Measurements from ENCODE around the gene CCDC3. TPM values are rescaled to one million over a fixed set of nuclear protein-coding genes. Genes with fewer than 3 reads are reported as not detected.

Gene CCDC3
- total RNA-seq, 1 experiment from 2014 or later: not detected

- ChIA-PET CTCF (interaction anchor here (0.6 kb wide), 1 partner anchor 26 kb away, joined by 3 read pairs; no protein-coding TSS in a partner anchor), POLR2A (interaction anchor here (0.7 kb wide), 1 partner anchor 13 kb away, joined by 3 read pairs; no protein-coding TSS in a partner anchor)
- no peaks in the 10 kb centered on the region for H3K36me3 Mint-ChIP-seq (ENCODE audit: insufficient read depth, unreplicated experiment)
- DNase-seq (ENCODE audit: unreplicated experiment): no peak
- H3K27ac Mint-ChIP-seq (ENCODE audit: low read depth, unreplicated experiment): no peak overlapping the region
- H3K9me3 Mint-ChIP-seq (ENCODE audit: unreplicated experiment): no peaks in the 10 kb centered on the region
- H3K4me3 Mint-ChIP-seq (ENCODE audit: unreplicated experiment): no peak overlapping the region
- no peaks in the 10 kb centered on the region for H3K27me3 Mint-ChIP-seq (ENCODE audit: insufficient read depth, unreplicated experiment)
- TF ChIP-seq CTCF (IDR thresholded peaks at IDR 0.05; ENCODE audit: unreplicated experiment): no peak
- no peaks in the 10 kb centered on the region for H3K4me1 Mint-ChIP-seq (ENCODE audit: insufficient read depth, unreplicated experiment)
- intact Hi-C loops (cut with micrococcal nuclease): no loop called here
- no TSS peak for BruUV-seq (replicated peaks)
Observed at GRCh38 chr10:12946372-12946771, 55.1 kb downstream of the CCDC3 start.

GRCh38 chr10:12945690-12946359 is 55.7 kb downstream of the CCDC3 start:
- Mint-ChIP-seq H3K4me3 (ENCODE audit: unreplicated experiment) (no peak overlapping the region), H3K9me3 (ENCODE audit: unreplicated experiment) (no peaks in the 10 kb centered on the region), H3K27ac (ENCODE audit: low read depth, unreplicated experiment) (no peak overlapping the region), H3K36me3 (ENCODE audit: insufficient read depth, unreplicated experiment) (no peaks in the 10 kb centered on the region), H3K27me3 (ENCODE audit: insufficient read depth, unreplicated experiment) (no peaks in the 10 kb centered on the region), H3K4me1 (ENCODE audit: insufficient read depth, unreplicated experiment) (no peaks in the 10 kb centered on the region)
- no TSS peak for BruUV-seq (replicated peaks)
- no peak for DNase-seq (ENCODE audit: unreplicated experiment)
- POLR2A ChIA-PET: interaction anchor here (0.7 kb wide), 1 partner anchor 14 kb away, joined by 3 read pairs; no protein-coding TSS in a partner anchor
- intact Hi-C loops (cut with micrococcal nuclease): no loop called here
- CTCF ChIA-PET: no interaction called here
- TF ChIP-seq CTCF (IDR thresholded peaks at IDR 0.05; ENCODE audit: unreplicated experiment): no peak

DNA sequence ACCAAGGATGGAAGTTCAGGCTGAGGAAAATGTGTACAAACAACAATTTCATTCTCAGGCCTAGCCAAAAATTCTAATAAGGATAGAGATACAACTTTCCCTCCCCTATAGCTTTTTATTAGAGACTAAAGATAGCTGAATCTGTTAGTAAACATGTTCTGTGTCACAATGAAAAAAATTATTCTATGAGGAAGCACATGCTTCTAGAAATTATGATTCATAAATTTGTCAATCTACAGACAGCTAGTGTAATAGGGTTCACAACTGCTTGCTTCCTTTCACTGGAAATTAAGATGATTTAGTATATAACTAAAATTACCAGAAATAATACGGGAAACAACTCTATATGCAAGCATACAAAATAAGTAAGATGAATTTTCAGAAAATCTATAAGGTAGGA is 56.6 kb downstream of the CCDC3 start:
- ChIA-PET CTCF (interaction anchor here (1.0 to 1.3 kb wide), 3 partner anchors 43 to 728 kb away, joined by 3 to 7 read pairs (median 4); no protein-coding TSS in a partner anchor), POLR2A (interaction anchor here (0.8 to 1.6 kb wide), 5 partner anchors 10 to 289 kb away, joined by 3 to 4 read pairs (median 4); no protein-coding TSS in a partner anchor)
- Mint-ChIP-seq H3K27me3 (ENCODE audit: insufficient read depth, unreplicated experiment) (no peaks in the 10 kb centered on the region), H3K27ac (ENCODE audit: low read depth, unreplicated experiment) (no peak overlapping the region), H3K36me3 (ENCODE audit: insufficient read depth, unreplicated experiment) (no peaks in the 10 kb centered on the region), H3K4me1 (ENCODE audit: insufficient read depth, unreplicated experiment) (no peaks in the 10 kb centered on the region), H3K9me3 (ENCODE audit: unreplicated experiment) (no peaks in the 10 kb centered on the region), H3K4me3 (ENCODE audit: unreplicated experiment) (no peak overlapping the region)
- BruUV-seq (replicated peaks): no TSS peak
- TF ChIP-seq CTCF (IDR thresholded peaks at IDR 0.05; ENCODE audit: unreplicated experiment): no peak
- intact Hi-C loops (cut with micrococcal nuclease): no loop called here
- DNase-seq (ENCODE audit: unreplicated experiment): no peak

GRCh38 chr10:12943425-12943824 is 58.1 kb downstream of the CCDC3 start:
- no peaks in the 10 kb centered on the region for H3K27me3 Mint-ChIP-seq (ENCODE audit: insufficient read depth, unreplicated experiment)
- CTCF ChIA-PET: interaction anchor here (0.6 kb wide), 1 partner anchor 161 kb away, joined by 3 read pairs; no protein-coding TSS in a partner anchor
- H3K4me1 Mint-ChIP-seq (ENCODE audit: insufficient read depth, unreplicated experiment): no peaks in the 10 kb centered on the region
- H3K9me3 Mint-ChIP-seq (ENCODE audit: unreplicated experiment): no peaks in the 10 kb centered on the region
- H3K36me3 Mint-ChIP-seq (ENCODE audit: insufficient read depth, unreplicated experiment): no peaks in the 10 kb centered on the region
- no peak for DNase-seq (ENCODE audit: unreplicated experiment)
- no TSS peak for BruUV-seq (replicated peaks)
- intact Hi-C loops (cut with micrococcal nuclease): no loop called here
- H3K27ac Mint-ChIP-seq (ENCODE audit: low read depth, unreplicated experiment): no peak overlapping the region
- no peak overlapping the region for H3K4me3 Mint-ChIP-seq (ENCODE audit: unreplicated experiment)
- TF ChIP-seq CTCF (IDR thresholded peaks at IDR 0.05; ENCODE audit: unreplicated experiment): no peak
- POLR2A ChIA-PET: interaction anchor here (1.3 kb wide), 1 partner anchor 25 kb away, joined by 3 read pairs; no protein-coding TSS in a partner anchor

Measured in MCF 10A (cell line).